ENCODE results near the gene HIKESHI.

GRCh38 chr11:86355256-86355655 lies 53.2 kb downstream of the HIKESHI start:
- TF ChIP-seq CTCF (IDR thresholded peaks at IDR 0.05) (no peak), POLR2A (IDR thresholded peaks at IDR 0.05) (no peak)
